ENCODE results near the gene GNG8. TPM values are rescaled to one million over a fixed set of nuclear protein-coding genes. Genes with fewer than 3 reads are reported as not detected.

Gene GNG8
- total RNA-seq, 2 experiments from 2014 or later = 9.5 TPM

GRCh38 chr19:46660008-46660517 lies 24.1 kb upstream of the GNG8 start:
- peak overlapping the region; percentile 49 for H3K4me3 Mint-ChIP-seq
- peaks cover 20% of the 10 kb centered on the region for H3K4me1 Mint-ChIP-seq (ENCODE audit: low read depth)
- CTCF ChIA-PET = interaction anchor here (2.6 to 6.2 kb wide), 2 partner anchors 44 to 58 kb away, joined by 40 to 319 read pairs; partner anchors contain the start of gene CALM3
- no peak for DNase-seq
- H3K9me3 Mint-ChIP-seq = no peaks in the 10 kb centered on the region
- intact Hi-C loops (cut with micrococcal nuclease) = no loop called here
- no peaks in the 10 kb centered on the region for H3K36me3 Mint-ChIP-seq
- H3K27ac Mint-ChIP-seq = no peak overlapping the region
- POLR2A ChIA-PET = interaction anchor here (3.0 kb wide), 1 partner anchor 59 kb away, joined by 23 read pairs; the partner anchor contains the start of gene CALM3
- H3K27me3 Mint-ChIP-seq = peaks cover 20% of the 10 kb centered on the region

GRCh38 chr19:46659151-46660007 lies 23.4 kb upstream of the GNG8 start:
- Mint-ChIP-seq H3K27ac (no peak overlapping the region), H3K27me3 (peaks cover 26% of the 10 kb centered on the region), H3K9me3 (no peaks in the 10 kb centered on the region), H3K4me1 (ENCODE audit: low read depth) (peaks cover 20% of the 10 kb centered on the region), H3K36me3 (no peaks in the 10 kb centered on the region), H3K4me3 (peak overlapping the region; percentile 44)
- POLR2A ChIA-PET = interaction anchor here (0.8 to 3.0 kb wide), 2 partner anchors 52 to 59 kb away, joined by 3 to 23 read pairs; partner anchors contain the start of gene CALM3
- intact Hi-C loops (cut with micrococcal nuclease) = no loop called here
- no peak for DNase-seq
- CTCF ChIA-PET = interaction anchor here (0.7 to 6.2 kb wide), 2 partner anchors 43 to 95 kb away, joined by 5 to 319 read pairs; no protein-coding TSS in a partner anchor

- no peak overlapping the region for H3K4me3 Mint-ChIP-seq
- DNase-seq = peak; percentile 25
- peaks cover 12% of the 10 kb centered on the region for H3K4me1 Mint-ChIP-seq (ENCODE audit: low read depth)
- no peak overlapping the region for H3K27ac Mint-ChIP-seq
- H3K9me3 Mint-ChIP-seq = no peaks in the 10 kb centered on the region
- no peaks in the 10 kb centered on the region for H3K36me3 Mint-ChIP-seq
- intact Hi-C loops (cut with micrococcal nuclease) = no loop called here
- CTCF ChIA-PET = interaction anchor here (0.6 to 1.0 kb wide), 4 partner anchors 8 to 261 kb away, joined by 3 read pairs; no protein-coding TSS in a partner anchor
- POLR2A ChIA-PET = interaction anchor here (0.6 to 0.7 kb wide), 2 partner anchors 31 to 437 kb away, joined by 3 read pairs; partner anchors contain the start of gene PTGIR
- peaks cover 37% of the 10 kb centered on the region for H3K27me3 Mint-ChIP-seq
Measured at GRCh38 chr19:46656541-46656940, 20.5 kb upstream of the GNG8 start.

- POLR2A ChIA-PET = no interaction called here
- H3K9me3 Mint-ChIP-seq = no peaks in the 10 kb centered on the region
- no peak for DNase-seq
- intact Hi-C loops (cut with micrococcal nuclease) = no loop called here
- peaks cover 4% of the 10 kb centered on the region for H3K36me3 Mint-ChIP-seq
- no peak overlapping the region for H3K4me3 Mint-ChIP-seq
- CTCF ChIA-PET = interaction anchor here (0.6 kb wide), 1 partner anchor 17 kb away, joined by 4 read pairs; no protein-coding TSS in a partner anchor
- H3K27ac Mint-ChIP-seq = no peak overlapping the region
- peaks cover 45% of the 10 kb centered on the region for H3K27me3 Mint-ChIP-seq
- peaks cover 7% of the 10 kb centered on the region for H3K4me1 Mint-ChIP-seq (ENCODE audit: low read depth)
Measured at GRCh38 chr19:46654621-46655152, 18.7 kb upstream of the GNG8 start.

GRCh38 chr19:46650445-46650844 lies 14.4 kb upstream of the GNG8 start:
- no peak for DNase-seq
- ChIA-PET CTCF (no interaction called here), POLR2A (no interaction called here)
- no peak overlapping the region for H3K27ac Mint-ChIP-seq
- intact Hi-C loops (cut with micrococcal nuclease) = no loop called here
- no peaks in the 10 kb centered on the region for H3K9me3 Mint-ChIP-seq
- H3K27me3 Mint-ChIP-seq = peaks cover 47% of the 10 kb centered on the region
- peaks cover 9% of the 10 kb centered on the region for H3K36me3 Mint-ChIP-seq
- no peak overlapping the region for H3K4me3 Mint-ChIP-seq
- peaks cover 9% of the 10 kb centered on the region for H3K4me1 Mint-ChIP-seq (ENCODE audit: low read depth)

- no peak for DNase-seq
- POLR2A ChIA-PET = interaction anchor here (0.5 kb wide), 1 partner anchor 962 kb away, joined by 3 read pairs; no protein-coding TSS in a partner anchor
- Mint-ChIP-seq H3K27me3 (peaks cover 39% of the 10 kb centered on the region), H3K27ac (no peak overlapping the region), H3K9me3 (no peaks in the 10 kb centered on the region), H3K36me3 (peaks cover 9% of the 10 kb centered on the region), H3K4me3 (no peak overlapping the region), H3K4me1 (ENCODE audit: low read depth) (peaks cover 9% of the 10 kb centered on the region)
- intact Hi-C loops (cut with micrococcal nuclease) = no loop called here
- CTCF ChIA-PET = interaction anchor here (1.3 kb wide), 1 partner anchor 8 kb away, joined by 3 read pairs; no protein-coding TSS in a partner anchor
Measured at GRCh38 chr19:46648961-46649960, 13.3 kb upstream of the GNG8 start.

GRCh38 chr19:46648060-46648960 lies 12.3 kb upstream of the GNG8 start:
- POLR2A ChIA-PET = interaction anchor here (0.5 to 1.1 kb wide), 2 partner anchors 8 to 962 kb away, joined by 3 to 6 read pairs; no protein-coding TSS in a partner anchor
- CTCF ChIA-PET = interaction anchor here (0.9 to 1.3 kb wide), 2 partner anchors 9 to 31 kb away, joined by 3 read pairs; no protein-coding TSS in a partner anchor
- Mint-ChIP-seq H3K27me3 (peaks cover 33% of the 10 kb centered on the region), H3K4me1 (ENCODE audit: low read depth) (peaks cover 9% of the 10 kb centered on the region), H3K27ac (peak overlapping the region; percentile 13), H3K9me3 (no peaks in the 10 kb centered on the region), H3K36me3 (peaks cover 9% of the 10 kb centered on the region), H3K4me3 (peak overlapping the region; percentile 3)
- intact Hi-C loops (cut with micrococcal nuclease) = no loop called here
- peak; percentile 27 for DNase-seq

- ChIA-PET CTCF (interaction anchor here (0.8 to 2.2 kb wide), 2 partner anchors 32 to 33 kb away, joined by 3 to 5 read pairs; no protein-coding TSS in a partner anchor), POLR2A (no interaction called here)
- Mint-ChIP-seq H3K27me3 (peaks cover 28% of the 10 kb centered on the region), H3K36me3 (peaks cover 9% of the 10 kb centered on the region), H3K4me1 (ENCODE audit: low read depth) (peaks cover 9% of the 10 kb centered on the region), H3K9me3 (no peaks in the 10 kb centered on the region), H3K4me3 (no peak overlapping the region), H3K27ac (no peak overlapping the region)
- intact Hi-C loops (cut with micrococcal nuclease) = no loop called here
- no peak for DNase-seq
Measured at GRCh38 chr19:46646402-46646801, 10.4 kb upstream of the GNG8 start.

DNA sequence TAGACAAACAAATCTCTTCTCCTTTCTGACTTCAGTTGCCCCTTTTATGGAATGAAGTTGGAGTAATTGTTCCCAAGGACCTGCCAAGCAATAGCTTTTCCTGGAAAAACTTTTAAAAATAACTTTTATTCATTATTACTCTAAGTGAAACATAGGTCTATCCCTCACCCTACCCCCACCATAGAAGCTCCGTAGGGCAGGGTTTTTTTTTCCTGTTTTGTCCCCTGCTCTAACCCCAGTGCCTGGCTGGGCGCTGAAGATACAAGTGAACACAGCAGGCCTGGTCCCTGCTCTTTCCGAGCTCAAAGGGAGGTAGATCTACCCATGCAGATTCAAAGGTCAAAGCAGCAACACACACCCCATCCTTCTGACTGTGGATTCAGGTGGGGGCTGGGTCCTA lies 8.7 kb upstream of the GNG8 start:
- intact Hi-C loops (cut with micrococcal nuclease) = no loop called here
- peaks cover 4% of the 10 kb centered on the region for H3K36me3 Mint-ChIP-seq
- peaks cover 21% of the 10 kb centered on the region for H3K27me3 Mint-ChIP-seq
- no peak for DNase-seq
- CTCF ChIA-PET = interaction anchor here (0.9 to 2.2 kb wide), 2 partner anchors 28 to 30 kb away, joined by 5 read pairs; no protein-coding TSS in a partner anchor
- POLR2A ChIA-PET = no interaction called here
- H3K4me1 Mint-ChIP-seq (ENCODE audit: low read depth) = peaks cover 7% of the 10 kb centered on the region
- H3K27ac Mint-ChIP-seq = no peak overlapping the region
- H3K4me3 Mint-ChIP-seq = no peak overlapping the region
- no peaks in the 10 kb centered on the region for H3K9me3 Mint-ChIP-seq

DNA sequence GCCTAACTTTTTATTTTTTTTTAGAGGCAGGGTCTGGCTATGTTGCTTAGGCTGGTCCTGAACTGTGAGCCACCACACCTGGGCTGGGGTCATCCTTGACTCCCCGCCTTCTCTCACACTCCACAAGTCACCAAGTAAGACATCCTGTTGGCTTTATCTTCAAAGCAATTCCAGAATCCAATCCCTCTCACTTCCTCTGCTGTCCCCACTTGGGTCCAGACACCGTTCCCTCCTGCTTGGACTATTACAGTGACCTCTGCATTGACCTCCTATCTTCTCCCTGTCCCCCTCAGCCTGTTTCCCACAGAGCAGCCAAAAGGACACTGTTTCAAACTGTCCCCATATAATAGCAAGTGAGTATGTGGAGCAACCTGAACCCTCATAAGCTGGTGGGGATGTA lies 4.7 kb upstream of the GNG8 start:
- H3K36me3 Mint-ChIP-seq = no peaks in the 10 kb centered on the region
- POLR2A ChIA-PET = interaction anchor here (1.2 kb wide), 1 partner anchor 7 kb away, joined by 6 read pairs; no protein-coding TSS in a partner anchor
- CTCF ChIA-PET = no interaction called here
- DNase-seq = no peak
- H3K9me3 Mint-ChIP-seq = no peaks in the 10 kb centered on the region
- peaks cover 6% of the 10 kb centered on the region for H3K27me3 Mint-ChIP-seq
- H3K4me3 Mint-ChIP-seq = peak overlapping the region; percentile 11
- intact Hi-C loops (cut with micrococcal nuclease) = no loop called here
- no peak overlapping the region for H3K27ac Mint-ChIP-seq
- peaks cover 2% of the 10 kb centered on the region for H3K4me1 Mint-ChIP-seq (ENCODE audit: low read depth)
